ENCODE measurements around the gene NALCN. TPM values are rescaled to one million over a fixed set of nuclear protein-coding genes. Genes with fewer than 3 reads are reported as not detected.

Gene NALCN
- total and polyA plus RNA-seq, 2 experiments from 2014 or later = not detected

DNA sequence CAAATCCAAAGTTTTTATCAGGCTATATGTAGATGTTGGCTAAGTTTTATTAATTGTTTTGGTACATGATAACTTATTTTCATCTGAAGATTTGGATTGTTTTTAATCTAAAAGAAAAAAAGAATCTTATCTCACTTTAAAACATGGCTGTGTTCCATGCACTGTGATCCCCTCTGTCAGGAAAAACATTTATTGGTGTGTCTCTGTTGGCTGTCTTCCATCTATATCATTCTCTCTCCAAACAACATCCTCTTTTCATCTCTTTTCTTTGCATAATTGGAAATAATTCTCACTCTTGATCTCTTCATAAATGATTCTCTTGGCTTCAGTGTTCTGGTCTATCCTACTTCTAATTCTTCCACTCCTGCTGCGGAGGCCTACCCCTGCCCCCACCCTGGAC lies 4.2 kb downstream of the NALCN start:
- no peak overlapping the region for H3K4me3 ChIP-seq
- no peaks in the 10 kb centered on the region for H3K36me3 ChIP-seq
- no peaks in the 10 kb centered on the region for H3K9me3 ChIP-seq (ENCODE audit: low read depth)
- TF ChIP-seq, protein P1, sequence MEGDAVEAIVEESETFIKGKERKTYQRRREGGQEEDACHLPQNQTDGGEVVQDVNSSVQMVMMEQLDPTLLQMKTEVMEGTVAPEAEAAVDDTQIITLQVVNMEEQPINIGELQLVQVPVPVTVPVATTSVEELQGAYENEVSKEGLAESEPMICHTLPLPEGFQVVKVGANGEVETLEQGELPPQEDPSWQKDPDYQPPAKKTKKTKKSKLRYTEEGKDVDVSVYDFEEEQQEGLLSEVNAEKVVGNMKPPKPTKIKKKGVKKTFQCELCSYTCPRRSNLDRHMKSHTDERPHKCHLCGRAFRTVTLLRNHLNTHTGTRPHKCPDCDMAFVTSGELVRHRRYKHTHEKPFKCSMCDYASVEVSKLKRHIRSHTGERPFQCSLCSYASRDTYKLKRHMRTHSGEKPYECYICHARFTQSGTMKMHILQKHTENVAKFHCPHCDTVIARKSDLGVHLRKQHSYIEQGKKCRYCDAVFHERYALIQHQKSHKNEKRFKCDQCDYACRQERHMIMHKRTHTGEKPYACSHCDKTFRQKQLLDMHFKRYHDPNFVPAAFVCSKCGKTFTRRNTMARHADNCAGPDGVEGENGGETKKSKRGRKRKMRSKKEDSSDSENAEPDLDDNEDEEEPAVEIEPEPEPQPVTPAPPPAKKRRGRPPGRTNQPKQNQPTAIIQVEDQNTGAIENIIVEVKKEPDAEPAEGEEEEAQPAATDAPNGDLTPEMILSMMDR (IDR thresholded peaks at IDR 0.05; ENCODE audit: low read depth, low read length) = no peak
- no peak for DNase-seq (ENCODE audit: low read depth in 1 of 2, low spot score in 1 of 2)
- H3K27ac ChIP-seq = no peak overlapping the region
- H3K4me1 ChIP-seq (ENCODE audit: low read depth) = no peaks in the 10 kb centered on the region
- peaks cover 43% of the 10 kb centered on the region for H3K27me3 ChIP-seq

GRCh38 chr13:101408992-101409656 lies 7.2 kb downstream of the NALCN start:
- no peaks in the 10 kb centered on the region for H3K36me3 ChIP-seq
- TF ChIP-seq, protein P1 (IDR thresholded peaks at IDR 0.05; ENCODE audit: low read depth, low read length) = no peak
- no peak for DNase-seq (ENCODE audit: low read depth in 1 of 2, low spot score in 1 of 2)
- H3K27ac ChIP-seq = no peak overlapping the region
- no peaks in the 10 kb centered on the region for H3K4me1 ChIP-seq (ENCODE audit: low read depth)
- H3K9me3 ChIP-seq (ENCODE audit: low read depth) = no peaks in the 10 kb centered on the region
- H3K27me3 ChIP-seq = peaks cover 13% of the 10 kb centered on the region
- no peak overlapping the region for H3K4me3 ChIP-seq

GRCh38 chr13:101408154-101408553 lies 8.2 kb downstream of the NALCN start:
- no peak for DNase-seq (ENCODE audit: low read depth in 1 of 2, low spot score in 1 of 2)

DNA sequence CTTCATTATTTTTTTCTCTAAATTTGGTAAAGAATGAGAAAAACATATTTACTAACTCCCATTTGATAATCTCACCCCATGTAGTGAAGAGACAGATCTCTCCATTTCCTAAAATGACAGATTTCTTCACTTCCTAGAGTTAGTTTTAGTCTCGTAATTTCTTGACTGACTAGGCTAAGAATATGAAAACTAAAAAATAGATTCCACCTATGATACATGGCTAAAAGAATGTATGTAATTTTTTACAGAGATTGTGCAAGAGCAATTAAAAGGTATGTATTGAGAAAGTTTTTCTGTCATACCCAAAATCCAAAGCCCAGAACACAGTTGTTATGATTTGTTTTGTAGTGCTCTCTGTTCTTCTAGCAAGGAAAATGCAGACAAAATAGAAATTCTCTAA lies 9.5 kb downstream of the NALCN start:
- no peak overlapping the region for H3K27ac ChIP-seq
- H3K4me3 ChIP-seq = no peak overlapping the region
- no peak for DNase-seq (ENCODE audit: low read depth in 1 of 2, low spot score in 1 of 2)
- no peaks in the 10 kb centered on the region for H3K27me3 ChIP-seq
- no peaks in the 10 kb centered on the region for H3K9me3 ChIP-seq (ENCODE audit: low read depth)
- no peaks in the 10 kb centered on the region for H3K36me3 ChIP-seq
- TF ChIP-seq, protein P1 (IDR thresholded peaks at IDR 0.05; ENCODE audit: low read depth, low read length) = no peak
- no peaks in the 10 kb centered on the region for H3K4me1 ChIP-seq (ENCODE audit: low read depth)

More at GRCh38 chr13:101408154-101408553, 8.2 kb downstream of the NALCN start:
- no peak overlapping the region for H3K27ac ChIP-seq
- H3K4me3 ChIP-seq = no peak overlapping the region
- no peaks in the 10 kb centered on the region for H3K9me3 ChIP-seq (ENCODE audit: low read depth)
- H3K27me3 ChIP-seq = peaks cover 6% of the 10 kb centered on the region
- TF ChIP-seq, protein P1 (IDR thresholded peaks at IDR 0.05; ENCODE audit: low read depth, low read length) = no peak
- no peaks in the 10 kb centered on the region for H3K4me1 ChIP-seq (ENCODE audit: low read depth)
- no peaks in the 10 kb centered on the region for H3K36me3 ChIP-seq

- H3K27me3 ChIP-seq = no peaks in the 10 kb centered on the region
Measured at GRCh38 chr13:101401196-101401595, 15.1 kb downstream of the NALCN start.

More at GRCh38 chr13:101401196-101401595, 15.1 kb downstream of the NALCN start:
- Histone ChIP-seq H3K4me1 (ENCODE audit: low read depth) (no peaks in the 10 kb centered on the region), H3K27ac (no peak overlapping the region), H3K36me3 (no peaks in the 10 kb centered on the region), H3K9me3 (ENCODE audit: low read depth) (no peaks in the 10 kb centered on the region), H3K4me3 (no peak overlapping the region)
- DNase-seq (ENCODE audit: low read depth in 1 of 2, low spot score in 1 of 2) = no peak
- TF ChIP-seq, protein P1 (IDR thresholded peaks at IDR 0.05; ENCODE audit: low read depth, low read length) = no peak
